Testis (tissue), 2 donors: ENCODE results near the gene EIF3K.

Experiments
- CTCF ChIP-seq, 3 experiments: fragments of 450-650 bp in 2 of 3; fragments of 200-600 bp in 1 of 3; sonication (generic) in 1 of 3; IDR thresholded peaks; one replicate each; pipeline ENCODE4 v1.5.1; 2016 to 2019; ENCODE audit warnings: antibody characterized with exemption in 3 of 3, mild to moderate bottlenecking in 2 of 3, moderate library complexity in 1 of 3
- POLR2A ChIP-seq: fragments of 450-650 bp; IDR thresholded peaks from one replicate; pipeline ENCODE4 v1.6.1; 2017; ENCODE audit warnings: antibody characterized with exemption, mild to moderate bottlenecking, moderate library complexity

DNA sequence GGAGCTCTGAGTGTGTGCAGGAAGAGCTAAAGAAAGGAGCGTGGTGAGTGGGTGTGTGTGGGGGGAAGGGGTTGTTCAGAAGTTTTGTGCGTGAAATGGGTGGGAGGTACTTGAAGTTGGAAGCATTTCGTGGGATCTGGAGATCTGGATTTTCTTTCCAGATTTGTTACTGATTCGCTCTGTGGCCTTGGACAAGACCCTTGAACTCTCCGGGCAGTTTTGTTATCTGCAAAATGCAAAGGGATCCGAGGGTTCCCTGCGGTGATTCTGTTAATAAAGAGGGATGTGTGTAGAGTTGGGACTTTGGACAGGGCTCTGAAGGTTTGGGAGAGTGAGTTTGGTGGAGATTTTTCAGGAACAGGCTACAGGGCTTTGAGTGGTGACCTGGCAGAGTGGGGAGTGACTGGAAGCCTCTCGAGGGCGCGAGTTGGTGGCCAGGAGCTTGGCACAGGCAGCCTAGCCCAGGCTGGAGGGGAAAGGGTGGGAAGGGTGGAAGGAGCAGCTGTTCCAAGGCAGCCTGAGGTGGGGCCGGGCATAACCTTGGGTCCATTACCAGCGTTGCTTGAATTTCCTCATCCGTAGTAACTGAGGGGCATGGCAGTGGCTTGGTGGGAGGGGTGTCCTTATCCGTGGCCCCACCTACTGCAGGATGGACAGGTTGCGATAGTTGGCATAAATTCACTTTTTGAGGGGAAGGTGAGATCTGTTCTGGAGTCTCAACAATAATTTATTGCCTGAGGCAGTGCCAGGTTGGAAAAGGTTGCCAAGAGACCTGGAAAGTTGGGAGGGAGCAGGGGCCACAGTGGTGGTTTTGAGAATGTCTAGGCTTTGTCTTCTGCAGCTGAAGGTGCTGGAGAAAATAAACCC lies 30.6 kb downstream of the EIF3K start:
- no peak for TF ChIP-seq CTCF (IDR thresholded peaks at IDR 0.05)
- no peak for TF ChIP-seq POLR2A
